NOMO-1 treated with DMSO at 0.1 percent for 48 hours (cell line): Measurements from ENCODE around the gene MS4A14.
"Not testable (repeated sequence)": the region's sequence is repeated elsewhere in the genome, so short reads cannot be mapped to it uniquely, and the experiment has no call there.

Experiments used
- DNase-seq: peaks from one replicate; lab custom pipeline; 2025; ENCODE audit not compliant: unreplicated experiment; lab: John Stamatoyannopoulos, UW

Gene MS4A14

DNA sequence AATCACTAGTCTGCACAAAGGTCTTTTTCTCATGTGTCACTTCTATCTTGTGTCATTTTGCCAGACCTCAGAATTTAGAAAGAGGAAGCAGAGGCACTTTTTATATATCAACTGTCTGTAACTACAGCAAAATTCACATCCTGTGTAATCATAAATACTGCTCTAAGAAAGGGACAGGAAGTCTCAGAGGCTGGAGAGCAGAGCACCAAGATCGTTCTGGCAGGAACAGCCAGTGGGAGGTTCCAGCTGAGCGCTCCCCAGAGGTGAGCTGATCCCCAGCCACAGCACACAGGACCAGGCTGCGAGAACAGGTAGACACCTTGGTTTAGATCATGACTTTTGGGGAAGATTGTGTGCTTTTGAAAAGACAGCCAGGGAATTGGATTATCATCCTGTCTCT is 17.9 kb upstream of the MS4A14 start, which contains the start of gene MS4A7:
TSS of gene MS4A7 (plus strand) at position 179 of the 400 bp plus-strand sequence. CDS start 4,610 bp downstream, outside the sequence.
- DNase-seq = peak; percentile 98

GRCh38 chr11:60389279-60389910 is 6.9 kb upstream of the MS4A14 start:
- peak; percentile 99 for DNase-seq

DNA sequence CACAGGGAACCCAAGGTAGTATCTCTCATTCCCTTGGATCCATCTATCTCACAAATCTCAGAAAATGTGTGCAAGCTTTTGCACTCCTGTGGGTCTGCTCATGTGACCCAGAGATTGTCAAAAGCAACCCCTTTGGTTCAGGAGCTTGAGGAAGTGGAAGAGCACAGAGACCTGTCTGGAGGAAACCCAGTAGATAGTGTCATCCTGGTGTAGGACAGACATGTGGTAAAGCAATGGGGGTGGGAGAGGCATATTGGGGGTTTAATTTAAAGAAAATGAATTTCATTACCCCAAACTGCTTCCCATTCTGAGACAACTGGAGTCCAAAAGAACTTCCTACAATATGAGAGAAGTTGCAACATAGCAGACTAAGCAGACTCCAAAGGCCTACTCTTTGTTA is 5.8 kb upstream of the MS4A14 start:
- DNase-seq = peak; percentile 30

DNA sequence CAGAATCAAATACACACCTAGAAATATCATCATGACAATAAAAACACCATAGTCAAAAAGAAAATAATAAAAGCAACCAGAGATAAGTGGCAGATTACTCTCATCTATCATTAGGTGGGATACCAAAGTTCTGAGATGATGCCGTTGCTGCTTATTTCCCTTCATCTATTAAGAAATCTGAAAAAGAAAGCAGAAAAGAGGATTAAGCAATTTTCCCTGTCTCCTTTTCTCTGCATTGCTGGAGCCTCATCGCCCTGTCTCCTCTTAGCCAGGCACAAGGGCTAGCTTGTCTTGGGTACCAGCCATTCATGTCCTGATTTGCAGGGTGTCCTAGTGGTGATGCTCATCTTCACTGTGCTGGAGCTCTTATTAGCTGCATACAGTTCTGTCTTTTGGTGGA is 3.9 kb upstream of the MS4A14 start:
- DNase-seq = no peak

DNA sequence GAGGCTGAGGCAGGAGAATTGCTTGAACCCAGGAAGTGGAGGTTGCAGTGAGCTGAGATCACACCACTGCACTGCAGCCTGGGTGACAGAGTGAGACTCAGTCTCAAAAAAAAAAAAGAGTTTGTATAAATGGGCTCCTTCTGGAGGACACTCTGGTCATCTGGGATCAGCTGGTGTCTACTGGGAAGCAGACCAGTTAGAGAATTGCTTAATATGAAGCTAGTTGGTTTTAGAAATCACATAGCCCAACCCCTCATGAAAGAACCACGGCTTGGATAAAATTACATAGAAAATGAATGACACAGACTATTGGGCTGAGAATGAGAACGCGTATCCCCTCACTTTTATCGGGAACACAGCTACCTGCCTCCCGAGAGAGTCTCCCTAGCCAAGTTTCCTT is 3.2 kb upstream of the MS4A14 start:
- no peak for DNase-seq

GRCh38 chr11:60394666-60395380 is 1.4 kb upstream of the MS4A14 start:
- DNase-seq = no peak

DNA sequence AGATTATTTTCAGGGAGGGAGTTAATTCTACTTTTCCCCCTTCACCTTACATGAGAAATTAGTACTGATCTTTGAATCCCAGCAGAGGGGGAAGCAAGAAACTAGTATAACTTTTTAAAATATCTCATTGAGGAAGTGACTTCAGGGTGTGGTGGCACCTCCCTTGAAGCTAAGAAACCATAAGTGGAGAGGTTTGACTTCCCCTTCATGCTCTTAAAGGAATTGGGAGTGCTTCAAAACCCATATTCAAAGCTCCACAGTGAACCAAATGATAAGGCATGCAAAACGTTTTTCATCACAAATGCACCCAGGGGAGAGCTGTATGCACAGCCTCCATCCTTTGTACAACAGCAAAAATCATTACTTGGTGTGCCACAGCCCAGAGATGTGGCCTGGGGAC is 540 bp downstream of the MS4A14 start:
- DNase-seq = peak; percentile 95

DNA sequence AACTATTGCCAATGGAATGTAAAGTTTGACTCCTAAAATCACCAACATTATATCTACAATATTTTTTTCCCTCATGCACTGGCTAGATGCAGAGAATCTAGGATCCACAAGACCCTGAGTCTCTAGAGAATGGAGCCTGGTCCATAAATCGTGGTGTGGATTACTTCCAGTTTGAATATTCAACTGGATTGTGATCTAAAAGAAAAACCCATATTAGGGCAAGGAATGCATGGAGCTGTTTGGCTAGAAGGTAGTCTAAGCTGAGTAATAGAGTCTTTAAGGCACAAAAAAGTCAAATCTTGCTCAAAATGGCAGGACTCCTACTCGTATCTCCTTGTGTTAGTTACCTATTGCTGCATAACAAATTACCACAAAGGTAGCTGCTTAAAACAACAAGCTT is 23.8 kb downstream of the MS4A14 start:
- no peak for DNase-seq

DNA sequence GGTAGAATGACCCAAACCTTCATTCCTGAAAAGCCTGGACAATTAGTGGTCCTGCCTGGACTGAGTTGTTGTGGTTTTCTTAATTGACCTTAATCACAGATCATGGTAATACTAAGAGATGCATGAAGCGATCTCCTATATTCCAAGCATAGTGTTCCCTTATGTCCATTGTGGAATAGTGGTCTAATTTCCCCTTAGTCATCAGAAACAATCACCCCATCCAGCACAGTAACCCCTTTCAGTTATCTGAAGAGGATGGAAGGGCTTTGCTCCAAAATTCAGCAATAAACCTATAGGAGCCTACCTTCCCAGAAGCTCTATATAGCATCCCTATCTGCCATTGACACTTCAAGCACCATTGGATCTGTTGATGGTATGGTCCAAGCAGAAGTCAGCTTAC is 26.4 kb downstream of the MS4A14 start:
- DNase-seq = no peak

DNA sequence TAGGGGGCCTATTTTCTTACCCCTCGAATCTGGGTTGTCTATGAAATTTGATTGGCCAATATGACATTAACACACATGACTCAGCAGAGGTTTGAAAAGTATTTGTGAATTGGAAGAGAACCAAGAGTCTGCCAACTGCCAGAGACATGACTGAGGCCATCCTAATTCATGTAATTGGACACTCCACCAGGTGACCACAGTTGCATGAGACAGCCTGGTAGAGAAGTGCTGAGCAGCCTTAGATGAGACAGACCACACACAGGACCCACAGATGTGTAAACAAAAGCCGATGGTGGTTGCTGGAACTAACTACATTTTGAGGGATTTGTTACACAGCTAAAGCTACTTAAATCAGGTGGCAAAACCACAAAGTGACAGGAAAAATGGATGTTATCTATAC is 32.3 kb downstream of the MS4A14 start:
- DNase-seq = peak; percentile 71

GRCh38 chr11:60429272-60429671 is 33.0 kb downstream of the MS4A14 start, which contains the start of gene MS4A5:
MS4A5 (plus strand) TSS chr11:60429572; CDS start chr11:60429675, 103 bp downstream.
- no peak for DNase-seq

DNA sequence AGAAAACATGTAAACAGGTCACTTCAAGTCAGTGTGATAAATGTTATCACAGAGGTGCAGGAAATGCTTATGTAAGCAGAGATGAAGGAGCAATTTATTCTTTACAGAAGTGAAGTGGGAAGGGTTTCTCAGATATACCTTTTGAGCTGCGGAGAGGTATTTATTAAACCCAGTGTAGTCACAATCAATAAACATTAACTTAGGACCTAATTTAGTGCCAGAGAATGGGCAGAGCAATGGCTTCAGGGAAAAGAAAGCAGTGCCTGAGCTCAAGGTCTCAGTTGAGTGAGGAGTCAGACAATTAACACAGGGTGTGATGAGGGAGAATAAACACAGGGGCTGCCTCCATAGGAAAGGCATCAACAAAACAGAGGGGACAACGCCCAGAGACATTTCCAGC is 35.0 kb downstream of the MS4A14 start:
- DNase-seq = no peak

- no peak for DNase-seq
Measured at GRCh38 chr11:60433401-60433800, 37.1 kb downstream of the MS4A14 start.

DNA sequence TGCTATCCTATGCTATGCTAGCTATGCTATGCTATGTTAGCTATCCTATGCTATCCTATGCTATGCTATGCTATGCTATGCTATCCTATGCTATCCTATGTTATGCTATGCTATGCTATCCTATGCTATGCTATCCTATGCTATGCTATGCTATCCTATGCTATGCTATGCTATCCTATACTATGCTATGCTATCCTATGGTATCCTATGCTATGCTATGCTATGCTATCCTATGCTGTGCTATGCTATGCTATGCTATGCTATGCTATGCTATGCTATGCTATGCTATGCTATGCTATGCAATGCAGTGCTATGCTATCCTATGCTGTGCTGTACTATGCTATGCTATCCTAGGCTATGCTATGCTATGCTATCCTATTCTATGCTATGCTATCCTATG is 50.8 kb downstream of the MS4A14 start:
- DNase-seq = no peak

DNA sequence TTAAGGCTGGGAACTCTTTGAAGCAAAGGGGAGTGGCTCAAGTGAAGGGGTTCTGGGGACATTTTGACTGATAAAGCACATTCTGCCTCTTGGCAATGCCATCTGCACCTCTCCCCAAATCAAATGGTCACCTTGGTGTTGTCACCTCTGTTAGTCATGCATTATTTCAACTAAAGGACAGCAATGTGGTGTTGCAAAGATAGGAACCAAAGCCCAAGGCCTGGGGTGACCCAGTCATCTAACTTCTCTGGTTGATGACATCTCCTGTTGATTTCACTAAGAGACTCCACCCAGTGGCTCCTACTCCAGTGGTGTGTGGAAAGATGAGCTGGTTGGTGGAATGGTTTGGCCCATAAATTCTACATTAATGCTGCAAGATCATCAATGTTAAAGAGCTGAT is 51.6 kb downstream of the MS4A14 start:
- DNase-seq = no peak

DNA sequence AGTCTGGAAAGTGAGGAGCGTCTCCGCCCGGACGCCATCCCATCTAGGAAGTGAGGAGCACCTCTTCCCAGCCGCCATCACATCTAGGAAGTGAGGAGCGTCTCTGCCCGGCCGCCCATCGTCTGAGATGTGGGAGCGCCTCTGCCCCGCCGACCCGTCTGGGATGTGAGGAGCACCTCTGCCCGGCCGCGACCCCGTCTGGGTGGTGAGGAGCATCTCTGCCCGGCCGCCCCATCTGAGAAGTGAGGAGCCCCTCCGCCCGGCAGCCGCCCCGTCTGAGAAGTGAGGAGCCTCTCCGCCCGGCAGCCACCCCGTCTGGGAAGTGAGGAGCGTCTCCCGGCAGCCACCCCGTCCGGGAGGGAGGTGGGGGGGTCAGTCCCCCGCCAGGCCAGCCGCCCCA is 54.9 kb downstream of the MS4A14 start:
- DNase-seq = not testable (repeated sequence)

- DNase-seq = no peak
Measured at GRCh38 chr11:60454212-60454611, 58.0 kb downstream of the MS4A14 start.

DNA sequence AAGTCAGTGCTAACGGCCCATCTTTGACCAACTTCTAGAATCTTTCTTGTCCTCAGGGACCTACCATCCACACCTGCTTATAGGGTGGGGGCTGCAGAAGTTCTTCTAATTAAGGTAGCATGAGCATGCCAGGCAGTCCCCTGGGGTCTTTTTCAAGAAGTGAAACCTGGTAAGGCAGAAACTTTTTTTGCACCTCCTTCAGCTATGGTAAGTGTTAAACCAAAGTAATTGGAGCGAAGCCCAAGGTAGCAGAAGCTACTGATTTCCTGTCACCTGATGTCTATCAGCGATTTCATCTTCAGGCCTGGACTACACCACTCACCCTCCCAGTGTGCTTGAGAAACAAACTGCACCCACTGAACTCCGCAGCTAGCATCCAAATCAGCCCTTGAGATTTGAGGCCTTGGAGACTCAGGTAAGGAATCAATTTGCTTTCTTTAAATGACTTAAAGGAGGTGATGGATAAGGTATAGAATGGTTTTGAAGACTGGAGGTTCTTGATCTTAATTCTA is 59.3 kb downstream of the MS4A14 start, which contains the start of gene MS4A1:
TSS of gene MS4A1 (plus strand) at position 317 of the 512 bp plus-strand sequence. CDS start 6,528 bp downstream, outside the sequence.
- DNase-seq = no peak

DNA sequence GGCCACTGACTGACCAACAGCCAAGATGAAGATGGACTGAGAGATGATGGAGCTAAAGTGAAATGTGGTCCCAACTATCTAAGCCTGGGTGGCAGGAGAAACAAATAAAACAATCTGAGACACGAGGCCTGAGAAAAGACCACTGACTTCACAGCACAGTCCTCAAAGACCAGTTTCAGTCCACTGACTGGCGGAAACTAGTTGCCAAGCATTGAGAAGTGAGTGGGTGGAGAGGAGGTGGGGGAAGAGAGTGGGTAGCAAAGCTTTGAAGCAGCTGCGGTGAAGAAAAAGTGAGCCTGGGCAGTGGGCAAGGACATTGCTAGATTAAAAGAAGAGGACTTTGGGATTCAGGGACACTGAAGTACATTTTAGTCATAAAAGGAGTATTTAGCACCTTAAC is 61.3 kb downstream of the MS4A14 start:
- no peak for DNase-seq

GRCh38 chr11:60459345-60459744 is 63.1 kb downstream of the MS4A14 start:
- DNase-seq = no peak
